Ishikawa (cell line): ENCODE measurements around the gene ACTRT2.

ENCODE experiments used
- CEBPB ChIP-seq: IDR thresholded peaks from 2 replicates; pipeline ENCODE4 v1.6.1; 2012
- CREB1 ChIP-seq: IDR thresholded peaks from 2 replicates; pipeline ENCODE4 v1.6.1; 2012; ENCODE audit warnings: low read depth
- EGR1 ChIP-seq: IDR thresholded peaks from 2 replicates; pipeline ENCODE4 v1.6.1; 2012
- EP300 ChIP-seq: IDR thresholded peaks from 2 replicates; pipeline ENCODE4 v1.6.1; 2012; ENCODE audit warnings: borderline replicate concordance
- FOXM1 ChIP-seq: IDR thresholded peaks from 2 replicates; pipeline ENCODE4 v1.6.1; 2012; ENCODE audit warnings: low read depth, borderline replicate concordance
- MAX ChIP-seq: IDR thresholded peaks from 2 replicates; pipeline ENCODE4 v1.6.1; 2012
- NFIC ChIP-seq: IDR thresholded peaks from 2 replicates; pipeline ENCODE4 v1.6.1; 2012
- RAD21 ChIP-seq: IDR thresholded peaks from 2 replicates; pipeline ENCODE4 v1.6.1; 2012; ENCODE audit warnings: low read depth
- TAF1 ChIP-seq: IDR thresholded peaks from 2 replicates; pipeline ENCODE4 v1.6.1; 2012; ENCODE audit warnings: low read depth, mild to moderate bottlenecking
- TCF12 ChIP-seq: IDR thresholded peaks from 2 replicates; pipeline ENCODE4 v1.6.1; 2012; ENCODE audit warnings: low read depth
- TEAD4 ChIP-seq: IDR thresholded peaks from 2 replicates; pipeline ENCODE4 v1.6.1; 2012
- YY1 ChIP-seq: IDR thresholded peaks from 2 replicates; pipeline ENCODE4 v1.6.1; 2012; ENCODE audit warnings: low read depth
- ZBTB7A ChIP-seq: IDR thresholded peaks from 2 replicates; pipeline ENCODE4 v1.6.1; 2012; ENCODE audit warnings: low read depth
- TF ChIP-seq, protein P1 (sequence below): IDR thresholded peaks from 2 replicates; pipeline ENCODE4 v1.6.1; 2012
- TF ChIP-seq, protein P2 (sequence below): IDR thresholded peaks from 2 replicates; pipeline ENCODE4 v1.6.1; 2012; ENCODE audit warnings: low read depth, mild to moderate bottlenecking

Gene ACTRT2

DNA sequence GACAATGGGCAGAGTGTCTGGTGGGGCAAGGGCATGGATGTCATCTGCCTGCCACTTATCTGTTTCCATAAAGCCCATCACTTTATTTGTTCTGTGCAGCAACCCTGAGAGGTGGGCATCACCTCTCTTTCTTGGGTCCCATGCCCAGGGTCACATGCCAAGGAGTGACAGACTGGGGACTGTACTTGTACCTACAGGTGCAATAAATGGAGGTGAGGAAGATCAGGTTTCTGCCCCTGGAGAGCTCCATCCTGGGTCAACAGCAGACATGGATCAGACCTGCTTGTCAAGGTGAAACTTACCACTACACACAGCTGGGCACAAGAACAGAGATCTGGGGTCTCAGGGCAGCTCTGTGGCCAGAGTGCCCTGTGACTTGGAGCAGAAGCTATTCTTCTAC, 29.3 kb downstream of the ACTRT2 start:
- TF ChIP-seq, protein P1, sequence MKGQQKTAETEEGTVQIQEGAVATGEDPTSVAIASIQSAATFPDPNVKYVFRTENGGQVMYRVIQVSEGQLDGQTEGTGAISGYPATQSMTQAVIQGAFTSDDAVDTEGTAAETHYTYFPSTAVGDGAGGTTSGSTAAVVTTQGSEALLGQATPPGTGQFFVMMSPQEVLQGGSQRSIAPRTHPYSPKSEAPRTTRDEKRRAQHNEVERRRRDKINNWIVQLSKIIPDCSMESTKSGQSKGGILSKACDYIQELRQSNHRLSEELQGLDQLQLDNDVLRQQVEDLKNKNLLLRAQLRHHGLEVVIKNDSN: no peak
- TF ChIP-seq MAX (no peak), EP300 (no peak), RAD21 (no peak), EGR1 (no peak), CREB1 (no peak), TEAD4 (no peak), ZBTB7A (no peak), CEBPB (no peak), YY1 (no peak), FOXM1 (no peak), TAF1 (no peak), TCF12 (no peak), NFIC (no peak)
- TF ChIP-seq, protein P2, sequence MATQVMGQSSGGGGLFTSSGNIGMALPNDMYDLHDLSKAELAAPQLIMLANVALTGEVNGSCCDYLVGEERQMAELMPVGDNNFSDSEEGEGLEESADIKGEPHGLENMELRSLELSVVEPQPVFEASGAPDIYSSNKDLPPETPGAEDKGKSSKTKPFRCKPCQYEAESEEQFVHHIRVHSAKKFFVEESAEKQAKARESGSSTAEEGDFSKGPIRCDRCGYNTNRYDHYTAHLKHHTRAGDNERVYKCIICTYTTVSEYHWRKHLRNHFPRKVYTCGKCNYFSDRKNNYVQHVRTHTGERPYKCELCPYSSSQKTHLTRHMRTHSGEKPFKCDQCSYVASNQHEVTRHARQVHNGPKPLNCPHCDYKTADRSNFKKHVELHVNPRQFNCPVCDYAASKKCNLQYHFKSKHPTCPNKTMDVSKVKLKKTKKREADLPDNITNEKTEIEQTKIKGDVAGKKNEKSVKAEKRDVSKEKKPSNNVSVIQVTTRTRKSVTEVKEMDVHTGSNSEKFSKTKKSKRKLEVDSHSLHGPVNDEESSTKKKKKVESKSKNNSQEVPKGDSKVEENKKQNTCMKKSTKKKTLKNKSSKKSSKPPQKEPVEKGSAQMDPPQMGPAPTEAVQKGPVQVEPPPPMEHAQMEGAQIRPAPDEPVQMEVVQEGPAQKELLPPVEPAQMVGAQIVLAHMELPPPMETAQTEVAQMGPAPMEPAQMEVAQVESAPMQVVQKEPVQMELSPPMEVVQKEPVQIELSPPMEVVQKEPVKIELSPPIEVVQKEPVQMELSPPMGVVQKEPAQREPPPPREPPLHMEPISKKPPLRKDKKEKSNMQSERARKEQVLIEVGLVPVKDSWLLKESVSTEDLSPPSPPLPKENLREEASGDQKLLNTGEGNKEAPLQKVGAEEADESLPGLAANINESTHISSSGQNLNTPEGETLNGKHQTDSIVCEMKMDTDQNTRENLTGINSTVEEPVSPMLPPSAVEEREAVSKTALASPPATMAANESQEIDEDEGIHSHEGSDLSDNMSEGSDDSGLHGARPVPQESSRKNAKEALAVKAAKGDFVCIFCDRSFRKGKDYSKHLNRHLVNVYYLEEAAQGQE: no peak

DNA sequence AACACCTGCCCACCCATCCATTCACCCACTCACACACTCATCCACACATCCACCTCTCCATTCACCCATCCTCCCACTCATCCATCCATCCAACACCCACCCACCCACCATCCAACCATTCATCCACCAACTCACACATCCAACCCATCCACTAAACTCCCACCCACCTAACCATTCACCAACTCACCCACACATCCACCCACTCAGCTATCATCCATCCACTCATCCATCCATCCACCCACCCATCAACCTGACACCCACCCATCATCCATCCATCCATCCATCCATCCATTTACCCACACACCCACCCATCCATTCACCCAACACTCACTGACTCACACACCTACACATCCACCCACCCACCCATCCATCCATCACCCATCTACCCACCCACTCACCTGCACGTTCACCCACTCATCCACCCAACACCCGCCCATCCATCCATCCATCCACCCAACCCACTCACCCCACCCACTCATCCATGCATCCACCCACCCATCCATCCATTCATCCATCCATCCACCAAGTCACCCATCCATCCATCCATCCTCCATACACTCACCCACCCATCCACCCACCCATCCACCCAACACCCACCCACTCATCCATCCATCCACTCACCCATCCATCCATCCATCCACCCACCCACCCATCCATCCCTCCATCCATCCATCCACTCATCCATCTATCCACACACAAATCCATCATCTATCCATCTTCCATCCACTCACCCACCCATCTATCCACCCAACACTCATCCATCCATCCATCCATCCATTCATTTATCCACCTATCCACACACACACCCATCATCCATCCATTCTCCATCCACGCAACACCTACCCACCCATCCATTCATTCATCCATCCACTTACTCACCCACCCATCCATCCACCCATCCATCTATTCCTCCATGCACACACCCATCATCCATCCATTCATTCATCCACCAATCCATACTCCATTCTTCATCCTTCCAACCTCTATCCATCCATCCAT, 30.3 kb downstream of the ACTRT2 start:
- no peak for TF ChIP-seq YY1
- no peak for TF ChIP-seq ZBTB7A
- TF ChIP-seq NFIC: no peak
- TF ChIP-seq CEBPB: no peak
- TF ChIP-seq TAF1: no peak
- TF ChIP-seq CREB1: no peak
- TF ChIP-seq EP300: no peak
- no peak for TF ChIP-seq RAD21
- TF ChIP-seq TEAD4: no peak
- no peak for TF ChIP-seq FOXM1
- TF ChIP-seq, protein P1: no peak
- TF ChIP-seq, protein P2: no peak
- TF ChIP-seq TCF12: no peak
- no peak for TF ChIP-seq EGR1
- no peak for TF ChIP-seq MAX

- no peak for TF ChIP-seq FOXM1
- TF ChIP-seq, protein P1: no peak
- no peak for TF ChIP-seq NFIC
- TF ChIP-seq EGR1: no peak
- TF ChIP-seq YY1: no peak
- TF ChIP-seq EP300: no peak
- no peak for TF ChIP-seq TCF12
- TF ChIP-seq CEBPB: no peak
- no peak for TF ChIP-seq RAD21
- TF ChIP-seq, protein P2: no peak
- TF ChIP-seq ZBTB7A: no peak
- no peak for TF ChIP-seq TEAD4
- no peak for TF ChIP-seq MAX
These were observed 31.2 kb downstream of the ACTRT2 start for GRCh38 chr1:3052501-3052900.
